ENCODE measurements around the gene LIMCH1.

Gene LIMCH1

DNA sequence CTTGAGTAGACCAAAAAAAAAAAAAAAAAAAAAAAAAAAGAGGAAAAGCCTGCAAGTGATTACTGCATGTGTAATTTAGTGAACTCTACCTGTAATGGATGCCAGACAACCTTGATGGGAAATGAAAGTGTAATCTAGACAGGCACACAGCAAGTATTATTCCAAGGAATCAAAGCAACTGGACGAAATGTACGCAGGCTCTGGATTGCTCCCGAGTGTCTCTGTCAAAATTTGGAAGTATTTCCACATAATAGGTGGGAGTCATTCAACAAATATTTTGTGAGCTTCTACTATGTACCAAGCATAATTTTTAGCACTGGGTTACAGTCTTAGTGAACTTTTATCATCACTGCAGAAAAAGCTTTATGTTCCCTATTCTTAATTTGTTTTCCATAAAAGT, 64.2 kb downstream of the LIMCH1 start:
- no peak overlapping the region for H3K4me3 ChIP-seq (ENCODE audit: low read depth, low read length)

DNA sequence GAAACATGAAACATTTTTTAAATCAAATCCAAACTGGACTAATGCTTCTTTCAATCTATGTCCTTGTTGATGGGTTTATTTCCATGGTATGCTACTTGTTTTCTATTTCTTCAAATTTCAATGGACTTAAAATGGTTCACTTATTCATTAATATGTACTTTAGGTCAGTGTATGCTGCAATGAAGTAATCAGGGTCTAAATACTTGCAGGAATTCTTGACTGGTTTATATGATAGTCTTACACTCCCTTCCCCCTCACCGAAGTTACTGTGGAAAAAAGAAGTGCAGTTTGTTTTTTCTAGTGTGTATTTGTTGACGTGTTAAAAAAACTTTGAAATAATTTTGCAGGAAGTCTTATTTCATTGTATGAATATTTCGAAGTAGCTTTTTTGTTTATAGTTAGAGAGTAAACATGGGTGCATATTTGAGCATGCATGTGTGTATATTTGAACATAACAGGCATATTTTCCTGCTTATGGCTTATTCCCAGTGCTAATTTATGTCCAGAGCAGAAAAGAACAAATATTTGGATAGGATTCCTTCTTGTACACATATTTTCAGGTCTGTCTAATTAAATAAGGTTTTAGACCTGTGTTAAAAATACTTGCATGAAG, 65.0 kb downstream of the LIMCH1 start:
- no peak overlapping the region for H3K4me3 ChIP-seq (ENCODE audit: low read depth, low read length)

DNA sequence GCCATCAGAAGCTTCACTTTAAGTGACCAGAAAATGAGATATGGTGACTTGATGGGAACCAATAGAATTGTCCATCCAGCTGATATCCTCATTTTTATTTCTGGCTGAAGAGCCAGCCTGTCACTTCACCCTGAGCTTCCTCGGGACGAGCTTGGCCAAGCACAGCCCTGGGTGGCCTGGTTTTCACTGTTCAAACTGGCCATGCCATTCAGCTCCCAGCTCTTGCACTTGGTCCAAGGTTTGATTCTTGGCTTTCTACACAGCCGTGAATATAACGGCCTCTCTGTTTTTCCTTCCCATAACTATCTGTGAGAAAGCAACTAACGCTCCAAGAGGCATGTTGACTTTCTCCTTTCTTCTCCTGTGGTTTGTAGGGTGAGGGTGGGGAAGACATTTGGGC, 71.9 kb downstream of the LIMCH1 start:
- H3K4me3 ChIP-seq (ENCODE audit: low read depth, low read length), result no peak overlapping the region

- no peak overlapping the region for H3K4me3 ChIP-seq (ENCODE audit: low read depth, low read length)
These were observed 72.5 kb downstream of the LIMCH1 start for GRCh38 chr4:41610474-41610873.

GRCh38 chr4:41611124-41611838, 73.3 kb downstream of the LIMCH1 start:
- no peak overlapping the region for H3K4me3 ChIP-seq (ENCODE audit: low read depth, low read length)

GRCh38 chr4:41611881-41612871, 74.2 kb downstream of the LIMCH1 start:
- H3K4me3 ChIP-seq (ENCODE audit: low read depth, low read length), result no peak overlapping the region

DNA sequence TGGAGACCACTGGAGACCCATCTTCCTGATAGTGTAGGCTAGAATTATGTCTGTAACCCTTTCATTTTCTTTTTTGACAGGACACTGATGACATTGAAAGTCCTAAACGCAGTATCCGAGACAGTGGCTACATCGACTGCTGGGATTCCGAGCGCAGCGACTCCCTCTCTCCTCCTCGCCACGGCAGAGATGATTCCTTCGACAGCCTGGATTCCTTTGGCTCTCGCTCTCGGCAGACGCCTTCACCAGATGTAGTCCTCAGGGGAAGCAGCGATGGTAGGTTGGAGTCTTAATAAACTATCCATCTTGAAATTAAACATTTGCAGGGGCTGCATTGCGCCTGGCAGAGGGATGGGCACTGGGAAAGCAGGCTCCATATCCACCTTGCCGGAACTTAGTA, 75.4 kb downstream of the LIMCH1 start:
- no peak overlapping the region for H3K4me3 ChIP-seq (ENCODE audit: low read depth, low read length)

- H3K4me3 ChIP-seq (ENCODE audit: low read depth, low read length), result no peak overlapping the region
These were observed 75.9 kb downstream of the LIMCH1 start for GRCh38 chr4:41613821-41614220.

GRCh38 chr4:41614519-41614918, 76.6 kb downstream of the LIMCH1 start:
- H3K4me3 ChIP-seq (ENCODE audit: low read depth, low read length), result no peak overlapping the region

DNA sequence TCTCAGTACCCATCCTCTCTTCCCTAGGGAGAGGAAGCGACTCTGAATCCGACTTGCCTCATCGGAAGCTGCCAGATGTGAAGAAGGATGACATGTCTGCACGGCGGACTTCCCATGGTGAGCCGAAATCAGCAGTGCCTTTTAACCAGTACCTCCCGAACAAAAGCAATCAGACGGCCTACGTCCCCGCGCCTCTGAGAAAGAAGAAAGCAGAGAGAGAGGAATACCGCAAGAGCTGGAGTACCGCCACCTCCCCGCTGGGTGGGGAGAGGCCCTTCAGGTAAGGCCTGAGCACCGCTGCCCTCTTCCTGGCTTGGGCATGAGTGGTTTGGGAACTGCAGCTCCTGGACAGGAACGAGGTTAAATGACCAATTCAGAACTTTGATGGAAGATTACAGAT, 81.2 kb downstream of the LIMCH1 start:
- no peak overlapping the region for H3K4me3 ChIP-seq (ENCODE audit: low read depth, low read length)

- H3K4me3 ChIP-seq (ENCODE audit: low read depth, low read length), result no peak overlapping the region
These were observed 82.8 kb downstream of the LIMCH1 start for GRCh38 chr4:41620594-41621256.

GRCh38 chr4:41622787-41623186, 84.8 kb downstream of the LIMCH1 start:
- no peak overlapping the region for H3K4me3 ChIP-seq (ENCODE audit: low read depth, low read length)

DNA sequence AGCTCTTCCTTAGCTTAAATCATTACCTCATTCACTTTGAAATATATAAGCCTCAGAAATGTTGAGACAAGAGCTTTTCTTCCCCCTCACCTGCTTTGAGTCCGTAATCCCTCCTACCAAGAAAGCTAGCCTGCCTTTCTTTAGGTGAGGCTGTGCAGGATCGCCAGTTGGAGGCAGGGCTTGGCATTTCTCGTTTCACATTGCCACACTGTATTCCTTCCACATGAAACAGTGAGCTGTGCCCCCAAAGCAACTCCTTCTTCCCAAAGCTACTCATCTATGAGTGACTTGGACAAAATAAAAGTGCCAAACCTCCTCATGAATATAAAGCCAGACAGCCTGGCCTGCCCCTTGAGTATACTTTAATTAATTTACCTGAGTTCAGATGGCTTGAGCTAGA, 86.8 kb downstream of the LIMCH1 start:
- H3K4me3 ChIP-seq (ENCODE audit: low read depth, low read length), result no peak overlapping the region

GRCh38 chr4:41625531-41625930, 87.6 kb downstream of the LIMCH1 start:
- H3K4me3 ChIP-seq (ENCODE audit: low read depth, low read length), result no peak overlapping the region

DNA sequence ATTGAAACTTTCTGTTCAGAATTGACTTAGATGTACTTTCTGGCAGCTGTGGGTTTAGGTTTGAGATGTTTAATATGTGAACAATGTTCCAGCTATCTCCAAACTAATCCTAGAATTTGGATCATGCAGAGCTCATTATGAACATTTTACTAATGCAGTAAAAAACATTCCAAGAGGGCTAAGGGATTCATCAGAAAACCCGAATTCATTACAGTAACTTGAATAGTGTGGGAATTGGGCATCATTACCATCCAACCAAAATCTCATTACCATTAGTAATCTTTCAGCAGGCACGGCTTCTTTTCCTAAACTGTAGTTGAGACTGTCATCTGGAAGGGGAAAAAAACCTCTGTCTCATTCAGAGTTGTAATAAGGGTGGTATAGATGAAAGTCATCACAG, 91.0 kb downstream of the LIMCH1 start:
- no peak overlapping the region for H3K4me3 ChIP-seq (ENCODE audit: low read depth, low read length)

- H3K4me3 ChIP-seq (ENCODE audit: low read depth, low read length), result no peak overlapping the region
These were observed 93.6 kb downstream of the LIMCH1 start for GRCh38 chr4:41631523-41631922.

DNA sequence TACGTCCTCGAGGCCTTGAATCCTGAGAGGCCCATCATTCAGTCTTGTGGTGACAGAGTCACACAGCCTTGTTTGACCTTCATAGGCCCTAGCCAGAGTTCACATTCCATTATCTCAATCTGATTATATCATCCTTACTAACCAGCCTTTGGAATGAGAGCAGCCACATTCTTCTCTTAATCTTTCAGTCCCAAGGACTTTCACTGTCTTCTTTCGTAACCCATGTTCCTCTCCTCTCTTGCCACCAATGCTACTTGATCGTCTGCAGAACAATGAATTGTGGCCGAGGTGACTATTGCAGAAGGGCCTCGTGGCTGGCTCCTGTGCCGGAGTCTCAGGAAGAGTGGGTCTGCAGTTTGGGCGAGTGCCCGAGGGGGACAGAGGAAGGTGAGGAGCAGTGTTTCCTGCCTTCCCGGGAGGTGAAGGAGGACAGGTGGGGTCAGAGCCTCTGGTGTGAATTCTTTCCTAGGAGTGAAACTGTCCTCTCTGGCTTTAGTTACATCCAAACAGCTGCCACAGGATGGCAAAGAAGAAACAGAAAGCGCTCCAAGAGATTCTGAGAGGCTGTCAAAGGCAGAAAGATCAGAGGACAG, 94.6 kb downstream of the LIMCH1 start:
- H3K4me3 ChIP-seq (ENCODE audit: low read depth, low read length), result no peak overlapping the region

DNA sequence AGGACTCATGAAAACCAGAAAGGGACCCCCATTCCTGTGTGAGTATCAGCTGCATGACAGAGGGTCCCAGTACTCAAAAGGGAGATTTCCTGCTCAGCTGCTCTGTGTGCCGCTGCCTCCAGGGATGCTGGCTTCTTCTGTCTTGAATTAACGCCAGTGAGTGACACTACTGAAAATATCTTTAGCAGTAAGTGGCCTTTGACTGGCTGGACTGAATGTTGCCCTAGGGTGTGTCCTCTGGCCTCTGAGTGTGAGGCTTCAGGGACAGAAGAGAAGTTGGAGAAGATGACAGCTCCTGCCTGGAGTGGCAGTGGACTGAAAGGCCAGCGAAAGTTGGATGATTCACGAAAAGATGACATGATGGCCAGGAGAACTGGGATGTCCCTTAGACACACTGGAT, 95.4 kb downstream of the LIMCH1 start:
- H3K4me3 ChIP-seq (ENCODE audit: low read depth, low read length), result no peak overlapping the region

- H3K4me3 ChIP-seq (ENCODE audit: low read depth, low read length), result no peak overlapping the region
These were observed 97.5 kb downstream of the LIMCH1 start for GRCh38 chr4:41635441-41635840.

DNA sequence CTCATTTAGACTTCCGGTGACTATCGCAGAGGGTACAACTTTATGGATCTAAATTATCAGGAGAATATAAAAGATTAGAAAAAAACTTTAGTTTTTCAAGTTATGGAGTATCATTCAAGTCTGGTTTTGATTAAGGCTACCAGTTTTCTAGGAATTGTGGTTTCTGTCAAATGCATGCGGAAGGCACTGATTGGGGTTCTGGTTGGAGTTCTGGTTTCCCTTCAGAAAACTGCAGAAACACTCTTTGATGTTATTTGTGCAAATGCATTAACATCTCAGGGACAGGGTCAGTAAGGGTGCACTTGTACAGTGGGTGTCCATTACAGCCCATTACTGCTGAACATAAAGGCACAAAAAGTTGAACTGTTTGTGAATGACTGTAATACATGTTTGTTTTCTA, 100.2 kb downstream of the LIMCH1 start:
- no peak overlapping the region for H3K4me3 ChIP-seq (ENCODE audit: low read depth, low read length)

- no peak overlapping the region for H3K4me3 ChIP-seq (ENCODE audit: low read depth, low read length)
These were observed 100.9 kb downstream of the LIMCH1 start for GRCh38 chr4:41638866-41639265.

Measured in iPS-11a (cell line).